HepG2 (cell line): ENCODE results near the gene SLC25A18. TPM values are rescaled to one million over a fixed set of nuclear protein-coding genes. Genes with fewer than 3 reads are reported as not detected.

Source experiments
- ATAC-seq: fragments of 200-7000 bp; cut with Tn5 transposase; 3 replicates; pipeline ENCODE4 v1.9.1; 2020; ENCODE audit warnings: mild to moderate bottlenecking, moderate library complexity
- BruUV-seq: library from RNA; stranded (reverse); fragments of 400-500 nt; replicated peaks from 2 replicates; lab custom pipeline; 2021; lab: Mats Ljungman, UMichigan
- CTCF ChIA-PET: fragments of 300-600 bp; formaldehyde crosslinking; extraction: SDS; loops from one replicate; lab custom pipeline; 2021; ENCODE audit warnings: low total read pairs, inconsistent platforms, low intra/inter-chr PET ratio; lab: Yijun Ruan, JAX
- POLR2A ChIA-PET: fragments of 350-600 bp; sonication (Branson Sonifier 250); formaldehyde crosslinking; loops from one replicate; lab custom pipeline; 2020; ENCODE audit warnings: antibody characterized with exemption, inconsistent platforms; lab: Yijun Ruan, JAX
- DNase-seq: peaks from one replicate; pipeline ENCODE4 v3.0.0-alpha.2; 2015; ENCODE audit warnings: low spot score
- FAIRE-seq: peaks from 3 replicates; lab custom pipeline; 2011; peaks lifted over from hg19 to GRCh38; lab: Jason Lieb, UNC
- H2AFZ ChIP-seq: one replicate; pipeline ENCODE4 v1.6.1; 2011; ENCODE audit warnings: low read length, inconsistent platforms
- H3K27ac ChIP-seq: fragments of 300-600 bp; 3 replicates; pipeline ENCODE4 v1.8.0; 2011; ENCODE audit warnings: mixed run types, mild to moderate bottlenecking, mixed read lengths, low read length, inconsistent platforms; ENCODE audit not compliant: insufficient read depth; ENCODE audit errors: extremely low read length
- H3K27me3 ChIP-seq, 2 experiments: fragments of 200-600 bp in 1 of 2; 2 replicates in 1 of 2; 3 replicates in 1 of 2; pipeline versions ENCODE4 v1.6.0 to v1.8.0; 2011; ENCODE audit warnings: low read length in 2 of 2, mild to moderate bottlenecking in 2 of 2, moderate library complexity in 2 of 2, inconsistent platforms in 1 of 2; ENCODE audit not compliant: insufficient read depth in 2 of 2, control insufficient read depth in 1 of 2
- H3K36me3 ChIP-seq, 2 experiments: fragments of 200-600 bp in 1 of 2; replicated peaks in 1 of 2; 2 replicates in 1 of 2; 3 replicates in 1 of 2; pipeline versions ENCODE4 v1.5.1 to v1.8.0; 2011; ENCODE audit warnings: low read length in 2 of 2, inconsistent platforms in 1 of 2; ENCODE audit not compliant: insufficient read depth in 2 of 2, control insufficient read depth in 1 of 2
- H3K4me1 ChIP-seq: 2 replicates; pipeline ENCODE4 v1.5.1; 2012; ENCODE audit warnings: low read length, inconsistent platforms; ENCODE audit not compliant: insufficient read depth
- H3K4me2 ChIP-seq: 2 replicates; pipeline ENCODE4 v1.6.0; 2011; ENCODE audit warnings: low read depth, low read length, inconsistent platforms
- H3K4me3 ChIP-seq, 3 experiments: fragments of 200-600 bp in 1 of 3; sonication (generic), shearing (Covaris generic) in 1 of 3; replicated peaks in 1 of 3; 2 replicates each; pipeline ENCODE4 v1.5.1; 2011 to 2016; ENCODE audit warnings: low read length in 3 of 3, inconsistent platforms in 2 of 3, low read depth in 2 of 3, mild to moderate bottlenecking in 2 of 3, control low read depth in 1 of 3, mixed read lengths in 1 of 3; ENCODE audit not compliant: insufficient read depth in 1 of 3
- H3K79me2 ChIP-seq: one replicate; pipeline ENCODE4 v1.6.1; 2011; ENCODE audit warnings: low read length, inconsistent platforms; ENCODE audit not compliant: insufficient read depth
- H3K9ac ChIP-seq: 2 replicates; pipeline ENCODE4 v1.6.0; 2011; ENCODE audit warnings: mild to moderate bottlenecking, low read depth, low read length, inconsistent platforms; ENCODE audit not compliant: insufficient read depth
- H3K9me3 ChIP-seq: 2 replicates; pipeline ENCODE4 v1.5.1; 2012; ENCODE audit warnings: mild to moderate bottlenecking, low read length
- H4K20me1 ChIP-seq: 2 replicates; pipeline ENCODE4 v1.6.0; 2011; ENCODE audit warnings: inconsistent platforms, mild to moderate bottlenecking, low read length, moderate library complexity; ENCODE audit not compliant: insufficient read depth
- ARID3A ChIP-seq: IDR thresholded peaks from 2 replicates; pipeline ENCODE4 v1.6.1; 2012; ENCODE audit warnings: low read depth, low read length, improper control_type of control experiment
- ARNTL ChIP-seq: sonication (generic); formaldehyde crosslinking; IDR thresholded peaks from 2 replicates; pipeline ENCODE4 v1.4.0; 2020; ENCODE audit warnings: mild to moderate bottlenecking, missing genetic modification reagents
- DNMT3B ChIP-seq: conservative IDR thresholded peaks from 2 replicates; pipeline ENCODE4 v1.6.1; 2016; ENCODE audit warnings: missing biosample characterization, control low read depth
- DR1 ChIP-seq: sonication (generic); formaldehyde crosslinking; IDR thresholded peaks from 2 replicates; pipeline ENCODE4 v1.8.0; 2021; ENCODE audit warnings: mild to moderate bottlenecking, missing genetic modification reagents, inconsistent platforms
- DZIP1 ChIP-seq: sonication (generic); formaldehyde crosslinking; IDR thresholded peaks from 2 replicates; pipeline ENCODE4 v1.5.0; 2020; ENCODE audit warnings: mild to moderate bottlenecking, missing genetic modification reagents
- ZFP41 ChIP-seq: sonication (generic); formaldehyde crosslinking; IDR thresholded peaks from 2 replicates; pipeline ENCODE4 v1.4.0; 2020; ENCODE audit warnings: mild to moderate bottlenecking, missing genetic modification reagents, borderline replicate concordance
- ZNF143 ChIP-seq: sonication (generic); formaldehyde crosslinking; IDR thresholded peaks from 2 replicates; pipeline ENCODE4 v1.4.0; 2020; ENCODE audit warnings: missing genetic modification reagents
- ZNF460 ChIP-seq: sonication (generic); formaldehyde crosslinking; IDR thresholded peaks from 2 replicates; pipeline ENCODE4 v1.5.1; 2020; ENCODE audit warnings: missing genetic modification reagents, mild to moderate bottlenecking, borderline replicate concordance
- ZNF737 ChIP-seq: sonication (generic); formaldehyde crosslinking; IDR thresholded peaks from 2 replicates; pipeline ENCODE4 v1.5.0; 2020; ENCODE audit warnings: missing genetic modification reagents, mild to moderate bottlenecking, borderline replicate concordance
- ZNF891 ChIP-seq: sonication (generic); formaldehyde crosslinking; IDR thresholded peaks from 2 replicates; pipeline ENCODE4 v1.5.0; 2020; ENCODE audit warnings: mild to moderate bottlenecking, missing genetic modification reagents
- WGBS: methylation state at CpG from one replicate; pipeline ENCODE4 v1.1.6; 2017; ENCODE audit warnings: low lambda C conversion rate; 5-methylcytosine and 5-hydroxymethylcytosine counted together
- in situ Hi-C: cut with HindIII; loops from 2 replicates; pipeline ENCODE4 v1.10.0; 2017; ENCODE audit warnings: low pct_unique_long_range_greater_than_20kb; ENCODE audit not compliant: extremely low pct_ligation_motif_present
- intact Hi-C: fragments of 100-400 bp; cut with micrococcal nuclease; formaldehyde crosslinking; loops from one replicate; pipeline ENCODE4 v1.10.0; 2022; ENCODE audit not compliant: unreplicated experiment
- polyA plus RNA-seq, 8 experiments: library from polyadenylated mRNA; depleted of rRNA in 3 of 8; stranded (reverse) in 7 of 8; unstranded in 1 of 8; fragments of >200 nt; fragmentation: Illumina TruSeq in 4 of 8; extraction: Trizol in 4 of 8; gene quantifications; 2 replicates each; pipeline versions ENCODE4 v1.2.1 to v1.2.3, GENCODE V29; 2011 to 2016; ENCODE audit warnings: low read depth in 4 of 8, missing spikeins in 1 of 8, mixed read lengths in 1 of 8; ENCODE audit not compliant: insufficient read depth in 1 of 8
- total RNA-seq, 5 experiments: library from RNA; depleted of rRNA; stranded (reverse); fragments of >200 nt; fragmentation: Illumina TruSeq; extraction: Trizol; gene quantifications; 2 replicates each; pipeline ENCODE4 v1.2.3, GENCODE V29; 2016; ENCODE audit warnings: low read depth in 1 of 5

Gene SLC25A18
- total and polyA plus RNA-seq, 2 of the 13 experiments (the other 11 are each of a cell fraction or from before 2014, with no cell fraction given): 0.28 to 0.75 TPM

GRCh38 chr22:17627961-17628405 lies 64.7 kb downstream of the SLC25A18 start:
- FAIRE-seq (no peak), ATAC-seq (peak; percentile 28), DNase-seq (no peak)
- peaks cover 0 to 19% of the 10 kb centered on the region in 2 experiments; a peak in 1 of 5 replicates for H3K36me3 ChIP-seq
- peak overlapping the region; percentile 96 to 100 (median 98) for H3K4me3 ChIP-seq
- ChIA-PET CTCF (no interaction called here), POLR2A (interaction anchor here (1.7 kb wide), 1 partner anchor 12 kb away, joined by 7 read pairs; no protein-coding TSS in a partner anchor)
- H3K27me3 ChIP-seq: no peaks in the 10 kb centered on the region; a peak in 1 of 5 replicates
- peaks cover 24% of the 10 kb centered on the region for H3K4me1 ChIP-seq
- H4K20me1 ChIP-seq: no peaks in the 10 kb centered on the region; the same call in 1 of the 2 replicates
- H3K9ac ChIP-seq: peak overlapping the region; percentile 97
- intact Hi-C loops: no loop called here
- H3K9me3 ChIP-seq: no peaks in the 10 kb centered on the region
- peak; percentile 78; the same call in 1 of the 2 replicates for TF ChIP-seq ZNF460 (CRISPR knock-in tag)
- TF ChIP-seq ZNF737 (CRISPR knock-in tag): 0 out of 2 replicates have a peak, but pooled peaks have one; percentile 91
- no peak for TF ChIP-seq ARNTL (CRISPR knock-in tag)
- TF ChIP-seq DR1: no peak
- TF ChIP-seq ZFP41 (CRISPR knock-in tag): peak; percentile 37; the same call in 1 of the 2 replicates
- TF ChIP-seq ZNF143: 0 out of 2 replicates have a peak, but pooled peaks have one; percentile 2
- no peak for TF ChIP-seq ARID3A
- TF ChIP-seq ZNF891 (CRISPR knock-in tag): peak; percentile 53; the same call in 1 of the 2 replicates
- TF ChIP-seq DNMT3B (CRISPR knock-in tag): 0 out of 2 replicates have a peak, but pooled peaks have one; percentile 32
- 0 out of 2 replicates have a peak, but pooled peaks have one; percentile 20 for TF ChIP-seq DZIP1 (CRISPR knock-in tag)
- under 1% methylated on average over 22 of the region's 24 CpGs for WGBS
- H2AFZ ChIP-seq: no peak overlapping the region
- H3K4me2 ChIP-seq: peak overlapping the region; percentile 76
- BruUV-seq: TSS peak; percentile 92
- in situ Hi-C loops: no loop called here
- H3K79me2 ChIP-seq: peaks cover 29% of the 10 kb centered on the region
- peak overlapping the region; percentile 83 for H3K27ac ChIP-seq
